ENCODE measurements around the gene UBASH3A. TPM values are rescaled to one million over a fixed set of nuclear protein-coding genes. Genes with fewer than 3 reads are reported as not detected.

Gene UBASH3A
- total and polyA plus RNA-seq, 7 donors = 0.06 to 0.21 TPM; not detected in 5

- Histone ChIP-seq H3K9me3 (no peaks in the 10 kb centered on the region), H3K4me3 (no peak overlapping the region), H3K36me3 (ENCODE audit: insufficient read depth in 1 of 2, low read depth in 1 of 2) (no peaks in the 10 kb centered on the region), H3K27ac (no peak overlapping the region), H3K27me3 (ENCODE audit: insufficient read depth in 3 of 3, low read length in 2 of 3) (peaks cover 0 to 15% (median 2%) of the 10 kb centered on the region in 3 donors), H3K4me1 (no peaks in the 10 kb centered on the region)
- intact Hi-C loops (cut with DNase I) = loop anchor here in 1 of 2 donors (5.0 kb wide), 1 partner anchor 305 kb away; no protein-coding TSS in a partner anchor
- TF ChIP-seq CTCF (IDR thresholded peaks at IDR 0.05) = no peak
- WGBS, 3 donors = 88 to 94% (median 91%) methylated on average over 9 of the region's 9 CpGs
- DNase-seq (no peak), ATAC-seq (no peak)
Measured at GRCh38 chr21:42451941-42452340, 48.2 kb downstream of the UBASH3A start.

DNA sequence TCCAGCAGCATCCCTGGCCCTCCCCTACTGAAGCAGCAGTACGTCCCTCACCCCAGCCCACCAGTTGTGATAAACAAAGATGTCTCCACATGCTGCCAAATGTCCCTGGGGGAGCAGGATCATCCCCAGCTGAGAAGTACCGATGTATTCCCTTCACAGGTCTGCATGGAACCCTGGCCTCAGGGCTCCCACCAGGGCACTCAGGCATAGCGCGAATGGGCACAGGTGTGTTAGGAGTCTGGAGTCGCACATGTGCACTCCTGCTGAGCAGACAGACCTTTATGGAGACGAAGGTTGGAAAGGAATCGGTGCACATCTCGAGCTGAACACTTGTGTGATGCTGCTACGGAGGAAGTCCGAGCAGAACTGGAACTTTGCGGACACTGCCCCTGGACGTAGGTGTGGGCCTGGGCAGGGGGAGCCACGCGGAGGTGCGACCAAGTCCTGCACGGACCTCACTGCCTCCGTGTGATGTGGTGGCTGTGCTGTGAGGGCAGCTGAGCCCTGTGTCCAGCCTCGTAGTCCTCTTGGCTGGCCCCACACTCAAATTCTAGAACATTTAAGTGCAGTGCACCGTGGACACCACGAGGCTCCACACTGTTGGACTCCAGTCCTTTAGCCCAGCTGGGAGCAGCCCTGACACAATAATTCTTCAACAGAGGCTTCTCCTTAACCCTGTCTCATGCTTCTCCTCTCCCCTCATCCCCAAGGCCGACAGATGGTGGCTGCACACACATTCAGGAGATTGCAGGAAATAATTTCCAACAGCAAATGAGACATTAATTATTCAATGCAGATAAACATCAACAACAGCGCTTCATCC lies 48.9 kb downstream of the UBASH3A start:
- no peak for TF ChIP-seq CTCF (IDR thresholded peaks at IDR 0.05)
- no peaks in the 10 kb centered on the region for H3K4me1 ChIP-seq
- 80 to 87% (median 80%) methylated on average over 22 of the region's 22 CpGs for WGBS, 3 donors
- no peak overlapping the region for H3K27ac ChIP-seq
- ATAC-seq (no peak), DNase-seq (no peak)
- no peaks in the 10 kb centered on the region for H3K9me3 ChIP-seq
- no peaks in the 10 kb centered on the region for H3K36me3 ChIP-seq (ENCODE audit: insufficient read depth in 1 of 2, low read depth in 1 of 2)
- H3K4me3 ChIP-seq = no peak overlapping the region
- intact Hi-C loops (cut with DNase I) = loop anchor here in 1 of 2 donors (5.0 kb wide), 1 partner anchor 305 kb away; no protein-coding TSS in a partner anchor
- peaks cover 0 to 15% (median 2%) of the 10 kb centered on the region in 3 donors for H3K27me3 ChIP-seq (ENCODE audit: insufficient read depth in 3 of 3, low read length in 2 of 3)

GRCh38 chr21:42453224-42453985 lies 49.7 kb downstream of the UBASH3A start:
- Histone ChIP-seq H3K27me3 (ENCODE audit: insufficient read depth in 3 of 3, low read length in 2 of 3) (peaks cover 0 to 15% (median 2%) of the 10 kb centered on the region in 3 donors), H3K9me3 (no peaks in the 10 kb centered on the region), H3K4me3 (no peak overlapping the region), H3K27ac (no peak overlapping the region), H3K36me3 (ENCODE audit: insufficient read depth in 1 of 2, low read depth in 1 of 2) (no peaks in the 10 kb centered on the region), H3K4me1 (no peaks in the 10 kb centered on the region)
- peak in 1 of 2 donors; percentile 41 for DNase-seq
- ATAC-seq = no peak
- intact Hi-C loops (cut with DNase I) = loop anchor here in 1 of 2 donors (5.0 kb wide), 1 partner anchor 306 kb away; no protein-coding TSS in a partner anchor
- TF ChIP-seq CTCF (IDR thresholded peaks at IDR 0.05) = no peak
- WGBS, 3 donors = 36 to 49% (median 43%) methylated on average over 18 of the region's 18 CpGs

DNA sequence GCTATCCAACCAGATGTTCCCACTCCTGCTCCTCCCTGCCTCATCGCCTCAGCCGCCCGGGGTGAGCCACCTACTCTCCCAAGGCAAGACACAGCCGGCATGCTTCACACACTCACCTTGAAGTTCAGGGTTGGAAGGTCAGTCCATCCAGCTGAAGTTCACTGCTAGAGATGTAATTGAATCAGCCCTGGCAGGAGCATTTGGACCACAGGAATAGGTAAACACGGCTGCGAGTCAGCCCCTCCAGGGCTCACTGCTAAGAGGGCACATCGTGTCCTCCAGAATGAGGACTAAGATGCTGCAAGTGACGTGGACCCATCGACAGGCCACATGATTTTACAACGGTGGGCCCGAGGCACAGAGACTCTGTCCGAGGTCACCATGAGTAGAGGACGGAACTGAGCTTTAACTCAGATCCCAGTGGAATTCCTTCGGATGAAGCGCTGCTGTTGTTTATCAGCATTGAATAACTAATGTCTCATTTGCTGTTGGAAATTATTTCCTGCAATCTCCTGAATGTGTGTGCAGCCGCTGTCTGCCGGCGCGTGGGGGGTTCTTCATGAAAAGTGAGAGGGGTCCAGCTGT lies 50.4 kb downstream of the UBASH3A start:
- H3K4me3 ChIP-seq = no peak overlapping the region
- no peaks in the 10 kb centered on the region for H3K9me3 ChIP-seq
- intact Hi-C loops (cut with DNase I) = loop anchor here in 1 of 2 donors (5.0 kb wide), 1 partner anchor 307 kb away; no protein-coding TSS in a partner anchor
- no peak overlapping the region for H3K27ac ChIP-seq
- TF ChIP-seq CTCF (IDR thresholded peaks at IDR 0.05) = no peak
- no peaks in the 10 kb centered on the region for H3K4me1 ChIP-seq
- WGBS, 3 donors = 53 to 66% (median 60%) methylated on average over 19 of the region's 19 CpGs
- DNase-seq (no peak), ATAC-seq (no peak)
- H3K36me3 ChIP-seq (ENCODE audit: insufficient read depth in 1 of 2, low read depth in 1 of 2) = no peaks in the 10 kb centered on the region
- H3K27me3 ChIP-seq (ENCODE audit: insufficient read depth in 3 of 3, low read length in 2 of 3) = peaks cover 0 to 15% (median 2%) of the 10 kb centered on the region in 3 donors
